C4-2B (cell line): ENCODE results near the gene SLC47A2.

Experiments
- H3K27ac ChIP-seq: fragments of 450-650 bp; 2 replicates; pipeline ENCODE4 v1.5.1; 2017
- CTCF ChIP-seq: fragments of 450-650 bp; conservative IDR thresholded peaks from 2 replicates; pipeline ENCODE4 v1.5.1; 2017; ENCODE audit warnings: mild to moderate bottlenecking
- ZFX ChIP-seq: fragments of 450-650 bp; IDR thresholded peaks from 2 replicates; pipeline ENCODE4 v1.6.1; 2017

SLC47A2 gene

DNA sequence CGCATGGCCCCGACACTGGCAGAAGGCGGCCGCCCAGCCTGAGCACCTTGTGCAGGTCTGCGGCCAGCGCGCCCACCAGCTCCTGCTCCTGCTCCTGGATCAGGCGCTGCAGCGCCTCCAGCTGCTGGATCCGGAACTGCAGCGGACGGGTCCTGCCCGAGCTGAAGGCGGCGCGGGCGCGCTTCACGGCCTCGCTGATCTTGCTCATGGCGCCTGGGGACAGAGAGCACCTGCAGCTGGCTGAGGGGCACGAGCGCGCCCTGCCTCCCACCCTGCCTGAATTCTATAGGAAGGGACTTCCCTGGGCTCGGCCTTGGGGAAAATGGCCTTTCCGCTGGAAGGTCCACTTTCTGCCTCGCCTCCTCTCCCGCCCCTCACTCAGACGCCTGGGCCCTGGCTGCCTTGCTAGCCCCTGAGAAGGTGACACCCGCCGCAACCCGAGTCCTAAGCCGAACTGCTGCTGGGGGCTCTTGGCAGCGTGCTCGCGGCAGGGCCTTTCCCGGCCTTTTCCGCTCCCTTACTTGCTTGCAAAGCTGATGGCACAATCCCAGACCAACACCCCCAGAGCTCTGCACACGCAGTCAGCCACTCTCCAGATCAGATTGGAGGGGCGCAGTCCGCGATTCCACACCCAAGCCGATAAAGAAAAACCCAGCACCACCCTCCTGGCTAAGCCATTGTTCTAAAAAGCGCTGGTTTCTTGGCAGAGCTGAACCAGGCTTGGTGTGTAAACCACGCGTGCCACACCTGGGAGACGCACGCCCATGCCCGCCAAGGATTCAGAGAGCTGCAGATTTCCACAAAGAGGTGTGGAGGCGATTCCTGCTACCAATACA is 28.8 kb upstream of the SLC47A2 start:
- no peak overlapping the region for H3K27ac ChIP-seq
- peak; percentile 84 for TF ChIP-seq CTCF
- TF ChIP-seq ZFX: no peak

DNA sequence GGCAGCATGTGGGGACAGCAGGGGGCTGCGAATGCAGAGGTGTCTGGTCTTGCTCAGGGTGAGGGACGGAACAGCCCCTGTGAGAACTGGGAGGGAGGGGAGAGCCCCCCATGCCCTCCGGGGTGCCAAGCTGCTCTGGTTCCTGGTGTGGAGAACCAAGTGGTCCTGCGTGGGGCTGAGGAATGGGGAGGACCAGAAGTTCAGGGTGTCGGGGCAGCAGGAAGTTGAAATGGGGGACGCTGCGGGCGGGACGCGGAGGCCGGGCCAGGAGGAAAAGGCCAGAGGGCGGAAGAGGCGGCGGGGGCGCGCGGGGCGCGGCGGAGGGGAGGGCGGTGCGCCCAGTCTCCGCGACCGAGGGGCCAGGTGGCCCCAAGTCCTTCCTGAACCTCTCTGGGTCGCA is 28.1 kb upstream of the SLC47A2 start:
- no peak overlapping the region for H3K27ac ChIP-seq
- TF ChIP-seq CTCF (no peak), ZFX (no peak)

DNA sequence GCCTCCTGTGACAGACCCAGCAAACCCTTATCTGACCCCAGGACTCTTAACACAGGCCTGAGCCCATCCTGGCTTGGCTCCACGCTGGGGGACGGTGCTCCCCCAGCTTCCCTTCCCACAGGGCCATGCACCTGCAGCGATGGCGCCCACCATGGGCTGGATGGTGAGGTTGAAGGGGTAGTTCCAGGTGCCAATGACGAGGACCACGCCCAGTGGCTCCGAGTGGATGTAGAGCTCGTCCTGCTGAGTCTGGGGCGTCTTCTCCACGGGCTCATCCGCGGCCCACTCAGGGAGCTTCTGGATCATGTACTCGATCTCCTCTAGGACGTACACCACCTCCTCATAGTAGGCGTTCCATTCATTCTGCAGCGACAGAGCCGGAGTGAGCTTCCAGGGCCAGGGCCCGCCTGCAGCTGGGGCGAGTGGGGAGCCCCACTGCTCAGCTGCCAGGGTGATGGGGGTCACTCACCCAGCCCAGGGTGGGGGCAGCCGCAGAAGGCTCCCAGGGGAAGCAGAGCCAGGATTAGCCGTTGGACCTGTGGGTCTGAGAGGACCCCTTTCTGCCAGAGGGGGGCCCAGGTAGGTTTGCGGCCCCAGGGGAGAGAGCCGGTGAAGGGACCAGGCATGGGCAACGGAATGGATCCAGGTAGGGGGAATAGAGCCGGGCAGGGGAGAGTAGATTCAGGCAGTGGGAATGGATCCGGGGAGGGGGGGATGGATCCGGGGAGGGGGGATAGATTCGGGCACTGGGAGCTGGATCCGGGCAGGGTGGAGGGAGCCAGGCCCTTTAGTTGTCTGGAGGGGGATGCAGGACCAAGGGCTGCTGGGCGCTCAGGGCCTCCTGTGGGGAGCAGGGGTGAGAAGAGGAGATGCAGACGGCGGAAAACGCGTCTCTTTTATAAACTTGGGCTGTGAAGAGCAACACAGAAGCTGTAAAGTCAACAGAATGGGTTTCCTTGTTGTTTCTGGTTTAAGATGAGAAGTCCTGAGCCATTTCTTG is 27.0 kb upstream of the SLC47A2 start:
- H3K27ac ChIP-seq: no peak overlapping the region

DNA sequence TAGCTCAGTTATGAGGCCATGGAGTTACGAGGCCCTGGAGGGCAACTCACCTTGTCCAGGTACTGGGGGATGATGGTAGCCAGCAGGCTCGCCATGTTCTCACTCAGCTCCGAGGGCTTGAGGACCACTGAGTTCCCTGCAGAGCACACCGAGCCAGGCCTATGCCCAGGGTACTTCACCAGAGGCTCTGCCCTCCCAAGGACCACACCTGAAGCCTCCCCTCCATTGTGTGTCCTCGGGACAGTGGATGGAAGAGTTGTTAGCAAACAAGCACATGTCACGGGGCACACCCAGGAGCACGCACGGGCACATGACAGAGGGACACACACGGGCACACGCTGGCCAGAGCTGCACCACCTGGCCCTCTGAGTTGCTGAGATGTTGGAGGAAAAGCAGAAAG is 26.1 kb upstream of the SLC47A2 start:
- TF ChIP-seq CTCF: no peak
- TF ChIP-seq ZFX: no peak
- no peak overlapping the region for H3K27ac ChIP-seq

More for the DNA sequence above, 27.0 kb upstream of the SLC47A2 start:
- TF ChIP-seq CTCF (no peak), ZFX (no peak)

- TF ChIP-seq ZFX (no peak), CTCF (no peak)
- no peak overlapping the region for H3K27ac ChIP-seq
These were observed 25.6 kb upstream of the SLC47A2 start for GRCh38 chr17:19741832-19742457.

DNA sequence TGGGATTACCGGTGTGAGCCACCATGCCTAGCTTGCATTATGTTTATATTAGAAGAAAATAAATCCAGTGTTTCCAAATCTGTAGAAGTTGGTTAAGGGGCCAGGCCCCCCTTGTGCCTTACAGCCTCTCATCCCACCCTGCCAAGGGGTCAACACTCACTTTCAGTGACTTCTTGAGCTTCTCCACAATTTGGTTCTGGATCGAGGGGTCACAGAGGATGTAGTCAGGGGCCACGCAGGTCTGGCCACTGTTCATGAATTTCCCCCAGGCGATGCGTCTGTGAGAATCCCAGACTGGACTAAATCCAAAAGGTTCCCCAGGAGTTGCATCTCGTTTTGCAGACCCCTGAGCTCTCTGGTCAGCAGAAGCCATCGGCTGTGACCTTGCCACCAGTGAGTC is 24.5 kb upstream of the SLC47A2 start:
- no peak for TF ChIP-seq CTCF
- no peak for TF ChIP-seq ZFX
- H3K27ac ChIP-seq: no peak overlapping the region
